ENCODE measurements around the gene CMTR1.

CMTR1 gene

GRCh38 chr6:37432916-37433656, at the start of gene CMTR1:
CMTR1 (plus strand) TSS chr6:37433221; CDS start chr6:37435630, 2,409 bp downstream.
- no peak for TF ChIP-seq CTCF (IDR thresholded peaks at IDR 0.05)

- no peak for TF ChIP-seq CTCF (IDR thresholded peaks at IDR 0.05)
Observed at GRCh38 chr6:37388578-37388977, 44.4 kb upstream of the CMTR1 start.

GRCh38 chr6:37389857-37390256, 43.2 kb upstream of the CMTR1 start:
- no peak for TF ChIP-seq CTCF (IDR thresholded peaks at IDR 0.05)

GRCh38 chr6:37391120-37391519, 41.9 kb upstream of the CMTR1 start:
- no peak for TF ChIP-seq CTCF (IDR thresholded peaks at IDR 0.05)

GRCh38 chr6:37392821-37393220, 40.2 kb upstream of the CMTR1 start:
- TF ChIP-seq CTCF (IDR thresholded peaks at IDR 0.05), result no peak

- no peak for TF ChIP-seq CTCF (IDR thresholded peaks at IDR 0.05)
Observed at GRCh38 chr6:37393381-37393929, 39.6 kb upstream of the CMTR1 start.

GRCh38 chr6:37396571-37397180, 36.3 kb upstream of the CMTR1 start:
- TF ChIP-seq CTCF (IDR thresholded peaks at IDR 0.05), result no peak

Data from LNCAP (cell line).